Measurements from ENCODE around the gene FIGNL1. TPM values are rescaled to one million over a fixed set of nuclear protein-coding genes. Genes with fewer than 3 reads are reported as not detected.

The FIGNL1 gene
- total RNA-seq, 5 donors from 2014 or later (not counting 1 experiment from before 2014, with no cell fraction given): 10.3 to 17.1 (median 14.5) TPM

DNA sequence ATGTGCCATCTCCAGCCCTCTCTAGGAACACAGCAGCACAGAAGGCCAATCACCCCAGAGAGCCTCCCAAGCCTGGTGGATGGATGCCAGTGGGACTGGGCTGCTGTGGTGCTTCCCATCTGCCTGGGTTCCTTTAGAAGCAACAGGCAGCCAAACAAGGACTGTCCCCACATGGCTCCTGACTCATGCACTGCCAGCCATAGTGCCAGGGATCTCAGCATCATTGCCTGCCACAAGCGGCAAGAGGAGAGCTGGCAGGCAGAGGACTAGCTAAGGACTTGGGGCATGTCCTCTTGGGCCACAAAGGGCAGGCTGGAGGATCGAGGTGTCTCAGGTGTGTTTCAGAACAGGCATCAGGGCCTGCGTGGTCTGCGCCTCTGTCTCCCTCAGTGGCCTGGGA, 23.4 kb upstream of the FIGNL1 start:
- peaks cover 0 to 14% of the 10 kb centered on the region in 2 experiments for H3K27me3 ChIP-seq (replicated peaks in 1 of 2; ENCODE audit: control insufficient read depth in 2 of 2, extremely low read depth in 1 of 2, insufficient read depth in 2 of 2, low read length in 1 of 2)
- ATAC-seq (replicated peaks in 1 of 4): peak in 1 of 4 experiments; percentile 23
- H3K9me3 Mint-ChIP-seq: no peaks in the 10 kb centered on the region
- no peaks in the 10 kb centered on the region for H3K9me3 ChIP-seq
- no peak overlapping the region for H3K27ac ChIP-seq (ENCODE audit: low read length)
- ChIA-PET CTCF (interaction anchor here in 1 of 2 donors (1.4 kb wide), 1 partner anchor 687 kb away, joined by 3 read pairs; no protein-coding TSS in a partner anchor), POLR2A (no interaction called here)
- peaks cover 0 to under 1% (median 0%) of the 10 kb centered on the region in 3 donors for H3K4me1 Mint-ChIP-seq
- WGBS (ENCODE audit: insufficient coverage): 86% methylated on average over 4 of the region's 4 CpGs
- H3K27me3 Mint-ChIP-seq: peaks cover 0 to 8% of the 10 kb centered on the region in 2 donors
- H3K36me3 Mint-ChIP-seq: no peaks in the 10 kb centered on the region
- no peak overlapping the region for H3K4me3 ChIP-seq (ENCODE audit: control insufficient read depth in 1 of 2, extremely low read depth in 1 of 2, low read length in 1 of 2)
- no peaks in the 10 kb centered on the region for H3K4me1 ChIP-seq (ENCODE audit: control insufficient read depth in 1 of 2, extremely low read depth in 1 of 2, insufficient read depth in 2 of 2, low read length in 2 of 2)
- H3K4me3 Mint-ChIP-seq: no peak overlapping the region
- H3K36me3 ChIP-seq (ENCODE audit: control insufficient read depth in 2 of 2, extremely low read depth in 1 of 2, insufficient read depth in 1 of 2, low read length in 1 of 2): no peaks in the 10 kb centered on the region
- DNase-seq: no peak
- H3K27ac Mint-ChIP-seq: no peak overlapping the region

DNA sequence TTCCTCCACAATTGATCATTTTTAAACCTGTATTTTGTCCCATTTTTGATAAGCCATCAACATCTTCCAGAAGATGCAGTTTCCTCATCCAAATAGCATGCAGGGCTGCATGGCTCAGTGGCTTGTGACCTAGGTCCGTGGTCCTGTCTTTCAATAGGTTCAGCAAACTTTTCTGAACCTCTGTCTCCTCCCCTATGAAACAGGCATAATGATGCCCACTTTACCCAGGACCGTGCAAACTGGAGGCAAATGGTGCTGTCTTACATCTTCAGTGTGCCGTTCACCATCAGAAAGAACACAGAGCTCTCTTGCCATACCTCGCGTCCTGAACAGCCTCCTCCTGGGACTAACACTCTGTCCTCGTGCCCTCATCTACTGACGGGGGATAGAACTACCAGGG, 22.3 kb upstream of the FIGNL1 start:
- peaks cover 9 to 10% (median 9%) of the 10 kb centered on the region in 3 donors for H3K4me1 Mint-ChIP-seq
- no peak overlapping the region for H3K4me3 Mint-ChIP-seq
- Histone ChIP-seq H3K36me3 (ENCODE audit: control insufficient read depth in 2 of 2, extremely low read depth in 1 of 2, insufficient read depth in 1 of 2, low read length in 1 of 2) (no peaks in the 10 kb centered on the region), H3K27ac (ENCODE audit: low read length) (no peak overlapping the region), H3K27me3 (replicated peaks in 1 of 2; ENCODE audit: control insufficient read depth in 2 of 2, extremely low read depth in 1 of 2, insufficient read depth in 2 of 2, low read length in 1 of 2) (peaks cover 0 to 17% of the 10 kb centered on the region in 2 experiments), H3K4me1 (ENCODE audit: control insufficient read depth in 1 of 2, extremely low read depth in 1 of 2, insufficient read depth in 2 of 2, low read length in 2 of 2) (peaks cover 0 to 11% of the 10 kb centered on the region in 2 experiments), H3K4me3 (ENCODE audit: control insufficient read depth in 1 of 2, extremely low read depth in 1 of 2, low read length in 1 of 2) (no peak overlapping the region), H3K9me3 (no peaks in the 10 kb centered on the region)
- ATAC-seq (replicated peaks in 1 of 4) (no peak), DNase-seq (no peak)
- no peaks in the 10 kb centered on the region for H3K9me3 Mint-ChIP-seq
- 88% methylated on average over 7 of the region's 7 CpGs for WGBS (ENCODE audit: insufficient coverage)
- H3K27me3 Mint-ChIP-seq: peaks cover 0 to 9% of the 10 kb centered on the region in 2 donors
- no peaks in the 10 kb centered on the region for H3K36me3 Mint-ChIP-seq
- POLR2A ChIA-PET: no interaction called here
- CTCF ChIA-PET: interaction anchor here in 1 of 2 donors (0.6 kb wide), 1 partner anchor 669 kb away, joined by 4 read pairs; no protein-coding TSS in a partner anchor
- H3K27ac Mint-ChIP-seq: no peak overlapping the region

DNA sequence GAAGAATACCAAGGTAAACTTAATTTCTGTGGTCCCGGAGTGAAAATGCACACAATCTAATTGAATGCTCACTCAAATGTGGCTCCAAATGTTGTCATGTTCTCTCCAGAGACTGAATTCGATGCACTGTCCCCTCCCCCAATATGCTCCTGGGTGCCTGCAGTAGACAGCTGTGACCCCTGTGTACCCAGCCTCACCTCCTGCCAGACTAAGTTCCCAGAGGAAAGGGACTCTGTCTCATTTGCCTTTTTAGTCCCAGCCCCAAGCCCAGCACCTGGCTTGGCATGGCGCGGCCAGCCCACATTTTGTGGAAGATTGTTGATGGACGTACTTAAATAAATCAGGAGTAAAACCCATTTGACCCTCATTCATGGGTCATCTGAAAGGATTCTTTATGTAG, 21.8 kb upstream of the FIGNL1 start:
- ChIA-PET POLR2A (no interaction called here), CTCF (interaction anchor here (0.5 to 0.6 kb wide), 2 partner anchors 669 kb away, joined by 4 read pairs; no protein-coding TSS in a partner anchor)
- no peak overlapping the region for H3K27ac Mint-ChIP-seq
- DNase-seq (no peak), ATAC-seq (replicated peaks in 1 of 4) (no peak)
- peaks cover 10 to 12% (median 10%) of the 10 kb centered on the region in 3 donors for H3K4me1 Mint-ChIP-seq
- 100% methylated on average over 1 of the region's 5 CpGs for WGBS (ENCODE audit: insufficient coverage)
- Histone ChIP-seq H3K27me3 (replicated peaks in 1 of 2; ENCODE audit: control insufficient read depth in 2 of 2, extremely low read depth in 1 of 2, insufficient read depth in 2 of 2, low read length in 1 of 2) (peaks cover 0 to 17% of the 10 kb centered on the region in 2 experiments), H3K4me3 (ENCODE audit: control insufficient read depth in 1 of 2, extremely low read depth in 1 of 2, low read length in 1 of 2) (no peak overlapping the region), H3K4me1 (ENCODE audit: control insufficient read depth in 1 of 2, extremely low read depth in 1 of 2, insufficient read depth in 2 of 2, low read length in 2 of 2) (peaks cover 0 to 11% of the 10 kb centered on the region in 2 experiments), H3K9me3 (no peaks in the 10 kb centered on the region), H3K27ac (ENCODE audit: low read length) (no peak overlapping the region), H3K36me3 (ENCODE audit: control insufficient read depth in 2 of 2, extremely low read depth in 1 of 2, insufficient read depth in 1 of 2, low read length in 1 of 2) (no peaks in the 10 kb centered on the region)
- no peak overlapping the region for H3K4me3 Mint-ChIP-seq
- H3K36me3 Mint-ChIP-seq: no peaks in the 10 kb centered on the region
- peaks cover 0 to 9% of the 10 kb centered on the region in 2 donors for H3K27me3 Mint-ChIP-seq
- H3K9me3 Mint-ChIP-seq: no peaks in the 10 kb centered on the region

DNA sequence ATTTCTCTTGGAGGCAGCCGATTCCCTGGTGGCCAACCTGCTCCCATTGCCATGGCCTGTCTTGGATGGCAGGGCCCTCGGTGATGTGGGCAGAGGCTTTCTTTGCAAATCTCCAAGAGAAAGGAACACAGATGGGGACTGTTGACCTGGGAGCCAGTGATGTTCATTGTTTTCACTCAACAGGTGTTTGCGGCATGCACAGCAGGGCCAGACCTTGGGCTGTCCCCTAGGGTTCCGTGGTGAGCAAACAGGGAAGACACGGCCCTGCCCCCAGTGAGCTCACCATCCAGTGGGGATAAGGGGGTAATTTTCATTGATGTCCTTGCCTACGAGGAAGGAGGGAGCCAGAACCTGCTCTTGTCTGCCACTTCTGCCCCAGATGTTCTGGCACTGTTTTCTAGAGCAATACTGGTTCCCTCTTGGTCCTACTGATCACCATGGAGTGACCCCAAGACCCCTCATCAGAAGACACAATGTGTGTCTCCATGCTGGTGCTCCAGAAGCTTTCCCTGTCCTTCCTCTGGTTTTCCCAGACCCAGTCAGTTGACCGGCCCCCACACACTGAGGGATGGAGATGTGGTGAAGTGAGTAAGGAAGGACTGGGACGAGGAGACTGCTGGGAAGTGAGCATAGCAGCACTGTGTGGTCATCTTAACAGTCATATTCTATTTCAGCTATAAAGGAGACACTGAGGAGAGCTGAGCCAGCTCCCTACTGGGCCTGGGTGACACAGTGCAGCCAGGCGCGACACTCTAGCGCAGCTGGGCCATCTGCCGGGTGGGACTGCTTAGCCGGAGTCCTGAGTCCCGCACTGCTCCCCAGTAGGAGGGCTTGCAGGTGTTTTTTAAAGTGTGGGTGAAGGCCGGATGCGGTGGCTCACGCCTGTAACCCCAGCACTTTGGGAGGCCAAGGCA, 20.4 kb upstream of the FIGNL1 start:
- ChIA-PET CTCF (interaction anchor here in 1 of 2 donors (0.7 to 1.2 kb wide), 2 partner anchors 209 to 693 kb away, joined by 3 to 5 read pairs; no protein-coding TSS in a partner anchor), POLR2A (interaction anchor here in 1 of 2 donors (0.6 kb wide), 2 partner anchors 21 to 206 kb away, joined by 3 to 5 read pairs; no protein-coding TSS in a partner anchor)
- H3K9me3 Mint-ChIP-seq: no peaks in the 10 kb centered on the region
- H3K27me3 Mint-ChIP-seq: peaks cover 0 to 9% of the 10 kb centered on the region in 2 donors
- Histone ChIP-seq H3K4me1 (ENCODE audit: control insufficient read depth in 1 of 2, extremely low read depth in 1 of 2, insufficient read depth in 2 of 2, low read length in 2 of 2) (peaks cover 0 to 11% of the 10 kb centered on the region in 2 experiments), H3K27me3 (replicated peaks in 1 of 2; ENCODE audit: control insufficient read depth in 2 of 2, extremely low read depth in 1 of 2, insufficient read depth in 2 of 2, low read length in 1 of 2) (peaks cover 0 to 20% of the 10 kb centered on the region in 2 experiments), H3K9me3 (no peaks in the 10 kb centered on the region), H3K4me3 (ENCODE audit: control insufficient read depth in 1 of 2, extremely low read depth in 1 of 2, low read length in 1 of 2) (no peak overlapping the region), H3K27ac (ENCODE audit: low read length) (no peak overlapping the region), H3K36me3 (ENCODE audit: control insufficient read depth in 2 of 2, extremely low read depth in 1 of 2, insufficient read depth in 1 of 2, low read length in 1 of 2) (no peaks in the 10 kb centered on the region)
- ATAC-seq (replicated peaks in 1 of 4): no peak
- no peaks in the 10 kb centered on the region for H3K36me3 Mint-ChIP-seq
- no peak overlapping the region for H3K4me3 Mint-ChIP-seq
- DNase-seq: no peak
- WGBS (ENCODE audit: insufficient coverage): 89% methylated on average over 9 of the region's 17 CpGs
- no peak overlapping the region for H3K27ac Mint-ChIP-seq
- peaks cover 10 to 12% (median 10%) of the 10 kb centered on the region in 3 donors for H3K4me1 Mint-ChIP-seq

DNA sequence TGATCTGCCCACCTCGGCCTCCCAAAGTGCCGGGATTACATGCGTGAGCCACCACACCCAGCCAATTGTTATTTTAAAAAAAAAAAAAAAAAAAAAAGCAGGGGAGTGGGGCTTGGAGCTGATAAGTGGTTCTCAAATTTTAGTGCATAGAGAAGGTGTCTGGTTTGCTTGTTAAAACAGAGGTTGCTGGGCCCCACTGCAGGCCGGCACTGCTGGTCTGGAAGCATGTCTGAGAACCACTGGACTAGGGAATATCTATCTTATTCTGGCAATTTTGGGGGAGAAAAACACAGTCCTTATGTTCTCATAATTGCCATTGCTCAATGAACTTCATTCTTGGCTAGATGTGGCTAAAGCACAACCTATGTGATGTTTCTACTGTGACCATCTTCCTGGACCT, 19.0 kb upstream of the FIGNL1 start:
- Mint-ChIP-seq H3K27me3 (peaks cover 0 to 6% of the 10 kb centered on the region in 2 donors), H3K4me1 (peaks cover 10 to 12% (median 10%) of the 10 kb centered on the region in 3 donors), H3K27ac (no peak overlapping the region), H3K9me3 (no peaks in the 10 kb centered on the region), H3K4me3 (no peak overlapping the region), H3K36me3 (no peaks in the 10 kb centered on the region)
- ChIA-PET POLR2A (interaction anchor here in 1 of 2 donors (0.7 kb wide), 1 partner anchor 48 kb away, joined by 17 read pairs; no protein-coding TSS in a partner anchor), CTCF (interaction anchor here (0.6 to 3.0 kb wide), 11 partner anchors 18 to 694 kb away, joined by 3 to 19 read pairs (median 4); no protein-coding TSS in a partner anchor)
- no peak for ATAC-seq (replicated peaks in 1 of 4)
- no CpG with 5 or more reads among the region's 4 CpGs for WGBS (ENCODE audit: insufficient coverage)
- no peaks in the 10 kb centered on the region for H3K9me3 ChIP-seq
- H3K4me1 ChIP-seq (ENCODE audit: control insufficient read depth in 1 of 2, extremely low read depth in 1 of 2, insufficient read depth in 2 of 2, low read length in 2 of 2): peaks cover 0 to 11% of the 10 kb centered on the region in 2 experiments
- no peak overlapping the region for H3K27ac ChIP-seq (ENCODE audit: low read length)
- no peak overlapping the region for H3K4me3 ChIP-seq (ENCODE audit: control insufficient read depth in 1 of 2, extremely low read depth in 1 of 2, low read length in 1 of 2)
- no peak for DNase-seq
- no peaks in the 10 kb centered on the region for H3K36me3 ChIP-seq (ENCODE audit: control insufficient read depth in 2 of 2, extremely low read depth in 1 of 2, insufficient read depth in 1 of 2, low read length in 1 of 2)
- peaks cover 0 to 17% of the 10 kb centered on the region in 2 experiments for H3K27me3 ChIP-seq (replicated peaks in 1 of 2; ENCODE audit: control insufficient read depth in 2 of 2, extremely low read depth in 1 of 2, insufficient read depth in 2 of 2, low read length in 1 of 2)

All from T-cell (primary cell).